HG03060 (cell line): ENCODE measurements around the gene SYT9.

Experiments used
- ATAC-seq: cut with Tn5 transposase; IDR thresholded peaks from one replicate; pipeline ENCODE4 v1.9.1; 2021; ENCODE audit warnings: low read depth, moderate number of reproducible peaks; ENCODE audit not compliant: unreplicated experiment

The SYT9 gene

DNA sequence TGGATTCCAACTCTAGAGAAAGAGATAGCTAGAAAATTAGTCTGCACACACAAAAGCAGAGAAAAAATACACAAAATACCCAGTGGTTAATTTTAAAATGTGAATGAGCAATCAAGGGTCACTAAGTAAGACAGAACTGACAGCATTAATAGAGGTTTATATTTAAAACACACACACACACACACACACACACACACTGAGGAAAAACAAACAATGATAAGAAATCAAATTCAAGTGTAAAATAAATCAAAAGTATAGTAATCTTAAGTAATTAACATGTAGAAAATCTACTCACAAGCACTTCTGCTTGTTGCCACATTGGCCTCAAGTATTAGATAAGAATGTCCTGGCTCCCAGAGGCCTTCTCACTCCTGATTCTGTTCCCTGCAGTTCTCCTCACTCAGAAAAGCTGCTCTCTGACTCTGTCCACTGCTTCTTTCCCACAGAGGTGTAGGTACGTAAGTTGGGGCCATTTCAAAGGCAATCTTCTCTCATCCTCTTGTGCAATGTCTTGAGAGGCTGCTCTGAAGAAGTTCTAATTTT is 200.3 kb downstream of the SYT9 start:
- no peak for ATAC-seq

DNA sequence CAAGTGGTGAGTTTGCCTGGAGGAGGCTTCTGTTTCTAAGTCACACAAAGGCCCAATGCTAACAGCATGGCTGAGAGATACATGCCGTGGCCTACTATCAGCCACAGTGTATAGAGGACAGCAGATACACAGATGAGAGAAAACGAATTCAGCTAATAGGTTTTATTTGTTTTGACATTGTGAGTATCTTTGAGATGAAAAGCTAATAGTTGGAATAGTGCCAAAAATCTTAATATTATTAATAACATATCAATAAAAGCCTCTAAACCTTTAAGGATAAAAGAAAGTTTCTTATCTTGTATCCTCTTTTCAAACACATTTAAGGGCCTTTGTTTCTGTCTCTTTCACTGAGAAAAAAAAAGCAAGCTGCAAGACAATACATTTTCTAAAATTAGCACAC is 203.2 kb downstream of the SYT9 start:
- ATAC-seq, result no peak

DNA sequence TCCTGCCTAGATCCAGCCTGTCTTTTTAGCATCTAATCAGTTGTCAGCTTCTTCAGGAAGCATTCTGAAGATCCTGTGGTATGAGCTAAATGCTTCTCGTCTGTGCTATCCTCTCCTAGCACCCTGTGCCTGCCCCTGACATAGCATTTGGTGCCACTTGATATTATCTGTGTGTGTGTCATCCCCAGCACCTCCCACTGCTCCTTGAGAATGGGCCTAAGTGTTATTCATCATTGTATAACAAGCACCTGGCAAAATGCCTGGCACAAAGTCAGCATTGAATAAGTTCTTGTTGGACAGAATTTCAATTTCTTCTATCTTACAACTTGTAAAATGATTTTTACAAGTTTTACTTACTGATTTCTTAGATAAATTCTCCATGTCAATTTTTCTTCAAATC is 205.5 kb downstream of the SYT9 start:
- ATAC-seq, result no peak

DNA sequence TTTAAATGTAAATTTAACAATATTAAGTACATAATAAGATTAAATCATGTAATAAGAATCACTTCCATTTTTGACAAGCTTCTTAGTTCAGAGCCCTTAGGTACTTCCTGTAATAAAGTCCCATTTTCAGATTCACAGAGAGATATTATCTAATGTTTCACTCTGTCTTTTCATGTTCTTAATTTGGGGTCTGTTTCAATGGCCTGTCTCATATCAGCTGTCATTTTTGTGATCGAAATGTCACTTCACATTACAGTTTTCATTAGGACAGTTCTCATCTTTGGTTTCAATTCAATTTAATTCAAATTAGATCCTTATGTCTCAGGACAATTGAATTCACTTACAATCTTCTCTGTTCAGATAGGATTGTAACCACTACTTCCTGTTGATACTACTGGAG is 211.0 kb downstream of the SYT9 start:
- ATAC-seq, result no peak

DNA sequence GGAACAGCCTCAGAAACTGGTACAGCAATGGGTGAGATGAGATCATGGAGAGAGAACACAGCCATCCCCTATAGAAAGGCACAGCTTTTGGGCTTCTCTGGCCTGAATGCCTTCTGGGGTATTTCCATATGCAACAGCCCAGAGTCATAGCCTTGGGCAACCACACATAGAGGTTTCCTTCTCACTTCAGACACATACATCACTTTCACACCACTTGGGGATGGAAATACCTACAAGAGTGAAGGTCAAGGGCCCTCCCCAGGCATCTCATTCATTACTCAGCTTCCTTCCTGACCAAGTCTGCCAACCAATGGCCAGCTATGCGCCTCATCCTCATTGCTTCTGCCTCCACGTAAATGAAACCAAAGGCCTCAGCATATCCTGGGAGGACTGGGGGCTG is 215.9 kb downstream of the SYT9 start:
- no peak for ATAC-seq

DNA sequence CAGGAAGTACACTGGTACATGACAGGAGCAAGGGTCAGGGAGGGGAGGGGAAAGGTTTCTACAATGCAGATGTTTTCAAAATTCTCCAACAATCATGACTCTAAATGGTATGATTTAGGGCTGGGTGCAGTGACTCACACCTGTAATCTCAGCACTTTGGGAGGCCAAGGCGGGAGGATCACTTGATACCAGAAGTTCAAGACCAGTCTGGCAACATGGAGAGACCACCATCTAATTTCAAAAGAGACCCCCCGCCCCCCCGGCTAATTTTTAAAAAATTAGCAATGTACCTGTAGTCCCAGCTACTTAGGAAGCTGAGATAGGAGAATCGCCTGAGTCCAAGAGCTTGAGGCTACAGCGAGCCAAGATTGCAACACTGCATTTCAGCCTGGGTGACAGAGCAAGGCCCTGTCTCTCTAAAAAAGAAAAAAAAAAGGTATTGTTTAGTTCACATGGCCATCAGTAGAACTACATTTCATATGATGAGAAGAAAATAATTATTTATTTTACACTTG is 217.7 kb downstream of the SYT9 start:
- ATAC-seq, result no peak

DNA sequence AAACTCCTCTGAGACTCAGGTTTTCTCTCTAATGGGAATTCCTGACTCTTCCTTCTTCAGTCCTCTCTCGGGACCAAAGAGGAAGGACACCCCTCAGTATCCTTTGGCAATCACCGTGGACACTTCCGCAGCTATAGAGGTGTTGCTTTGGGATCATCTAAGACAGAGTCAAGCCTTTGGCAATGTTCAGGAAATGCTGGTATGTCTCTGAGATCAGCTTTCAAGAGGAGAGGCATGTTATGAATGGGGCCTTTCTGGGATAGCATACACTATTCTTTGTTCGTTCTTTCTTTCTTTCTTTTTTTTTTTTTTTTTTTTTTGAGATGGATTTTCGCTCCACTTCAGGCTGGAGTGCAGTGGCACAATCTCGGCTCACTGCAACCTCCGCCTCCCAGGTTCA is 219.4 kb downstream of the SYT9 start:
- no peak for ATAC-seq

DNA sequence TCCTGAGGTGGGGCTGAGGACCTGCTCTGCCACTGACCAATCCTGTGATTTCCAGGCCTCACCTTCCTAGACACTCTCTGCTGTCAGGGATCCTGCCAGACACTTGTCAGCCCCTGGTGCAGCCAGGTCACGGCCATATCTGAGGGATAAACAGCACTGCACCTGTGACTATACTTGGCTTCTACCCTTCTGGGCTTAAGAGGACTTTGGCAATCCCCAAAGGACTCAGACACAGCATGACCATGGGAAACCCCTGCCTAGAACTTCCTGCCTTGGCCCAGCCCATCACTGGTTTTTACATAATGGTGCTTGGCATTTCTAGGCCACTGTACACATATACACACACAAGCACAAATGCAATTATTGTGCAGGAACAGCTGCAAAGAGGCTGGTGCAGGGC is 222.0 kb downstream of the SYT9 start:
- ATAC-seq, result peak; percentile 72

DNA sequence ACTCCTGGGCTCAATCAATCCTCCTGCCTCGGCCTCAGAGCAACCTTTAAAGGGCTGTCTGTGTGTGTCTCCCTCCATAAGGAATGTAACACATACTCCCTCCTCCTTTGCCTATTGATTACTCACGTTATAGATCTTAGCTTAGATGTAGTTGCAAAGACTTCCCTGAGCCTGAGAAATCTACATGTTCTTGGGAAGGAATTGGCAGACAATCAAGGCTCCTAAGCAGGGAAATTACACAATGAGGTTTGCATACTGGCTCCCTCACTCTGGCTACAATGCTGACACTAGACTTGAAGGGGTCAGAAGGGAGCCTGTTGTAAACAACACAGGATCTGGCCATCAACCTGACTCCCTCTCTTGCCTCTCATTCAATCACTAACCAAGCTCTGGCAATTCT is 228.4 kb downstream of the SYT9 start:
- no peak for ATAC-seq

DNA sequence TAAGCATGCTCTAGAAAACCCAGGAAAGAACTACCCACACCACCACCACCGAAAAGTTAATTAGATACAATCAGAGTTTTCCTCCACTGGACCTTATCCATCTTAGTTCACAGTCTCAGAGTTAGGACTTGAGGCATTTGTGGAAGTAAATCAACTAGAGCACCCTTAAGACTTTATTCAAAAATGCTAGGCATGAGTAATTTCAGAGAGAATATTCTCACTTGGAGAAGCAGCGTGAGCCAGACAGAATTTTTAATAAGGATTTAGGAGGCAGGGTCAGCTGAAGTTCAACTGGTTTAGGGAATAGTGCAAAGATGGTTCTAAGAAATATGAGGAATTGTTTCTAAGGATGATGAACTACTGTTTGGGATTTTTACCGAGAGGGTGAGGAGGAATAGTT is 232.4 kb downstream of the SYT9 start:
- no peak for ATAC-seq

DNA sequence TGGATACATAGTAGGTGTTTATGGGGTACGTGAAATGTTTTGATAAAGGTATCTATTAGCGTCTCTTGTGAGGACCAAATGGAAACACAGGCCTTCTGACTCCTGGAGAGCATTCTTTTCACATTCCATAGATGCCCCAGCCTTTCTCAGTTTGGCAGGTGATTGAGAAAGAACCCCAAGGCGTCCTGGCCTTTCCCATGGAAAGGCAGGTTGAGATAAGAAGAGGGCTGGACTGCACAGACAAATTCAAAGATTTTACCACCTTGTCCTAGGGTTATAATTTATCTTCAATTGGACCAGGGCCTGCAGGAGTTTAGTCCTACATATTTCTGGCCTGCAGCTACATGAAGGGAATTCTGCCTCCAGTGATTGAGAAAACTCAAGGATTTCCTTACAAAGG is 232.9 kb downstream of the SYT9 start:
- ATAC-seq, result no peak

DNA sequence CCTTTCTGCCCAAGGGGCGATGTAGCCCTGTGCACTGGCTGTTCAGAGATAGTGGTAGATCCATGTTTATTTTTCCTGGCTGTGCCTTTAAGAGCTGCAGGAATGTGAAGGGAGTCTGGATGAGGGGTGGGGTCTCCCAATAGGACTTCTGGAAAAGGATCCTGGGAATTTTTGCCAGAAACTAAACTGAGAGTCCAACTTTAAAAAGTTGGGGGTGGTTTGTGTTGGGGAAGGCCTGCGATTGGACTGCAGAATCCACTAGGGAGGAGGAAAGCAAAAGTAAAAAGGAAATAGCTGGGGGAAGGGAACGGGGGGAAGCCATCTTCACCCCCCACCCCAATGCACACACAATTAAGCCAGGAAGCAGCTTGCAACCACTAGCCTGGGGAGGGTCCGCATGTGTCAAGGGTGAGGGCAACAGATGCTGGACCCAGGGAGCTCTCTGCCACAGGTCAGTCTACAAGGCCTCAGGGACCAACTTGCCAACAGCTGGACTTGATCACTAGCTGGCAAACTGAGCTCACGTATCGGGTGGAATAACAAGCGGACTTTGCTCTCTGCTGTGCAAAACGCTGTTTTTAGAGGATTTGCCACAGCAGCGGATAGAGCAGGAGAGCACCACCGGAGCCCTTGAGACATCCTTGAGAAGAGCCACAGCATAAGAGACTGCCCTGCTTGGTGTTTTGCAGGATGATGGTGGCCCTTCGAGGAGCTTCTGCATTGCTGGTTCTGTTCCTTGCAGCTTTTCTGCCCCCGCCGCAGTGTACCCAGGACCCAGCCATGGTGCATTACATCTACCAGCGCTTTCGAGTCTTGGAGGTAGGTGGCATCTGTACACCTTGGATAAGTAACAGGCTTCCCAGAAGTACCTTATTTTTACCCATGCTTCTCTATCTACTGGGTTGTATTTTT is 233.7 kb downstream of the SYT9 start, which contains the start of gene OLFML1:
OLFML1 (plus strand) TSS at position 321 of the 912 bp plus-strand sequence; CDS start at position 691, 370 bp downstream.
- no peak for ATAC-seq

DNA sequence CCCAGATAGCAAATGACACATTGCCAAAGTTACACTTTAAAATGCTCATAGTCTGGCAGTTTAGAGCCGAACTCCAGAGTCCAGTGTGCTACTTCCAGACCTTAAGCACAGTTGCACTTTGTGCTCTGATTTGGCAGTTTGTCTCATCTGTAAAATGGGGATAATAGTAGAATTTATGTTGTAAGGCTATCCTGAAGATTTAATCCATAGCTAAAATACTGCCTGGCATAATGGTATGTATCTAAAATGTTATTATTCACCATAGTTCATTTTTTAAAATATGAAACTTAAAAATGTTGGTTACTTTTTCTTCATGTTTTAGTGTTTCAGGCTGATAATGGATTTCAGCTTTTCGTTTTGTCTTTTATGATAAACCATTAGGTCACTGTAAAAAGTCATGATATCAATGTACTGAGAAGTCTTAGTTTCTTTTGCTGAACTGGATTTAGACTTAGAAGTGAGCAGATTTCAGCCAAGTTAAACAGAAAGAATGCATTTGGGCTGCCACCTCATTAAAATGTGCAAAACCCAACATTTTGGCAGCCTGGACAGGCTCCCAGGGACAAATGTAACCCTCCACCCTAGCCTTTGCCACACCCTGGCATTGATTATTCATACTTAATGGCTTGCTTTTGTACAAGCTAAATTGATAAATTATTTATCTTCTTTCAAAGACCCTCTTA is 234.5 kb downstream of the SYT9 start:
- ATAC-seq, result no peak

DNA sequence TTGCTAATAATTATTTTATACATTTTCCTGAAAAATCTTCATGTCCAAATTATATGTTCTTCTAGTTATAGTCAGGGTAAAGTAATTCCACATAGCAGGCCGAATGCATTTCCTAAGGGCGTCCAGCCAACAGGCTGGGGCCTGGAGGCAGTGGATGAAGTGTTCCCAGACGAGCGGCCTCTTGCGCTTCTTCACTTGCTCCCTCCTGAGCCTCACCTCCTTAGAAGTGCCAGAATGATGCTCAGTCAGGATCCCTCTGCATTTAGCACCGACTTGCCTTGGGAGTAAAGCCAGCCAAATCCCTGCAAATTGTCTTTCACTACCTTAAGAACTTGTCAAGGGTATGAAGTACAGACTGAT is 235.1 kb downstream of the SYT9 start:
- no peak for ATAC-seq

DNA sequence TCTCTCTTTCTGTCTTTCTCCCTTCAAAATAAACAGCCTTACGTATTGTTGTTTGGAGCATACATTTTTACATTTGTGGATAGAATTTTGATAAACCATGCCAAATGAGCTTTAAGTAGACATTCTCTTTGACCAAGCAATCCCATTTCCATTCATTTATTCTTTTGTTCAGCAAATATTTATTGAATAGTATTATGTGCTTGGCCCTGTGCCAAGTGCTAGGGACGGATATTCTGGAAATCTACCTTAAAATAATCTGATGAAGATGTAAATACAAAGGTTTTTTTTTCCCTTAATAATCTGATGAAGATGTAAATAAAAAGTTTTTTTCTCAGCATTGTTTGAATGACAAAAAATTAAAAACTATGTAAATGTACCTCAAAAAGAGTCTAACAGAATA is 235.7 kb downstream of the SYT9 start:
- no peak for ATAC-seq

DNA sequence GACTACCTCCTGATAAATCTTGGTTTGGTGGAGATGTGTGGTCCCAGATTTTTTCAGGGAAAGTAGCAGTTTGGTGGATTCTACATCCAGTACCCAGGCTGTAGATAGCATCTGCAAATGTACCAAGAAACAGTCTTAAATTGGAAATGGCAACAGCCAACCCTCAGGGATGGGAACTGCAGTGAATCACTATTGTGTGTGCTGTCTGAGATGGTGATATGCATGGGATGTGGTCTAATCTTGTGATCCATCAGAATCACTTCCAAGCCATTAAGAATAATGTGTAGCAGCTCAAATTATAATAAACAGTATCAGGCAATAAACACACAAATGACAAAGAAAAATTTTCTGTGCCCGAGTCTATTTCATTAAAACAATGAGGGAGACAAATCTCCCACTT is 237.0 kb downstream of the SYT9 start:
- no peak for ATAC-seq

DNA sequence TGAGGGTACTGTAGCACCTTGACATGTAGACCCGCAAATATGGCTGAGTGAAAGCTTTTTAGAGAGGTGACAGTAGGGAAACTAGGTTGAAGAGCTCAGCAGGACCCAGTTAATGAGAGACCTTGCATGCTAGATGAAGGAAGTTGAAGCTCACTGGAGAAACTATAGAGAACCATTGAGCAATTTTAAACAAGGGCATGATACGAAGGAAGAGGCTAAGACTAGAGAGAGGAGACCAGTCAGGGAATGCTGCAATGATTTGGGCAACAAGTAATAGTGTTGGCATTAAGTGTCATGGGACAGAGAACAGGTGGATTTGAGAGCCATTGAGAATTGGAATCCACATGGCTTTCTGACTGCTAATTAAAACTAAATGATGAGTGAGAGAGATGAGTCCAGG is 237.7 kb downstream of the SYT9 start:
- no peak for ATAC-seq

DNA sequence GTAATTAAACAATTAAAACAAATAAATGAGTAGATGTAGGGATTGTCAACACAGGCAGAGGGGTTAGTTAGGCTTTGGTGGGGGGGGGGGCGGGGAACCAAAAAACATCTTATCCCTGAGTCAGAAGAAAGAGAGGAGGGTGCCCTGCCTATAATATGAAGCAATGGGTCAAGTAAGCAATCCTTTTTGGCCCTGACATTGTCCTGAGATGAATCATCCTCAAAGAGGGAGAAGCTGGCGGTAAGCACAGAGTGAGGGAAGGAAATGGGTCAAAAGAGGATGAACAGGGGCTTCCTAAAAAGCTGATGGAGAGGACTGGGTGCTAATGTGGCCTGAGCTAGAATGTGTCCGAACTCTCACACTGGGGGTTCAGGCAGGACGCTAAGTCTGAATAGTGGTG is 238.3 kb downstream of the SYT9 start:
- ATAC-seq, result no peak

DNA sequence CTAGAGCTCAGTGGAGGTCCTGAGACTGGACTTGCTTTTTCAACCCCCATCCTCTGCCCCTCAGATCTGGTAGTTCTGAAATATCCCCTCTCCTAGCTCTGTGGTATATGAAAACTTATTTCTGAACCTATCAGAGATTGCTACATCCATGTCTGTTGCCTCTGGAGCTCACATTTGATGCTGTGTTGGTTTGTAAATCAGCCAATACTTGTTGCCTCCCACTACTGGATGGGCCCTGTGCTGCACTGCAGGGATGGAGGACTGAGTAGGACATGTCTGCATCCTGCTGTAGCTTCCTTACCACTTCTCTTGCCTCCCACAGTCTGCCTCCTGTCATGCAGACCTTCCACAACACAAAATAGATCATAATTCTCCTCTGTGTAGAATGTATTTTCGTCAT is 238.8 kb downstream of the SYT9 start:
- no peak for ATAC-seq

DNA sequence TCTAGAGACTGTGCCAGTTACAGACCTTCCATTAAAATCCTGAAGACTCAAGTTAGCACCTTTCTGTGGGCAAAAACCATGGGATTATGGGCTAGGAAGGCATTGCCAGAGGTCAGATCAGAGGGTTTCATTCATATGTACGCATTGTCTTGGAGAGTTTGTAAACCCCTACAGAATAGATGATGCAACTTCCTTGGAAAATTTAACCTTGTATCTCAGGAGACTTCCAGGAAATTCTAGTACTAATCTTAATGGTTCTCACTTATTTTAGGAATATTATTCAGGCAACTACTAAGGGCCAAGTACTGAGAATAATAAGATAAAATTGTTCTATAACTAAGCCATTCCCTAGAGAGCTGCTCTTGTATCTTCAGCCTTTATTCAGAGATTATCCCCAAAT is 240.5 kb downstream of the SYT9 start:
- no peak for ATAC-seq

DNA sequence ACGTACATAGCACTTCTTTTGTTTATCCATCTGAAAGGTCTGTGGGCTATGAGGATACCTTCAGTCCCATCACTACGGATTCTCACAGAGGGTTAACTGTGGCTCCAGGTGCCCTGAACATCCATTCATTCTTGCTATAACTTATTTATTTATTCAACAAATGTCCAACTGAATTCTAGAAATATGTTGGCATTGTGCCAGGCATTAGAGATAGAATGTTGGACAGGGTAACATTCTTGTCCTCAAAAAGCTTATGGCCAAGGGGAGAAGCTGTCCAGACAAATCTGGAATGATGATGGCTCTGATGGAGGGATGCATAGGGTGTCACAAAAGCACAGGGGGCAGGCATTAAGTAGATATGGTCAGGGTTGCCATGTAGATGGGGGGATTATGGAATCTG is 242.0 kb downstream of the SYT9 start:
- no peak for ATAC-seq
